Hepatocyte (in vitro differentiated cells): ENCODE data around the gene OR6C75.

ENCODE experiments used
- CTCF ChIP-seq: fragments of 200-600 bp; sonication (generic); IDR thresholded peaks from 2 replicates; pipeline ENCODE4 v1.5.1; 2016; ENCODE audit warnings: antibody characterized with exemption, mild to moderate bottlenecking; ENCODE audit not compliant: poor library complexity
- EZH2 ChIP-seq: fragments of 200-600 bp; sonication (generic); IDR thresholded peaks from 2 replicates; pipeline ENCODE4 v1.6.1; 2016; ENCODE audit warnings: antibody characterized with exemption, mild to moderate bottlenecking, borderline replicate concordance
- EZH2phosphoT487 ChIP-seq: fragments of 200-600 bp; sonication (generic); IDR thresholded peaks from one replicate; pipeline ENCODE4 v1.6.1; 2018; ENCODE audit warnings: antibody characterized with exemption, mild to moderate bottlenecking, low read depth, moderate library complexity; ENCODE audit not compliant: unreplicated experiment, severe bottlenecking

- no peak for TF ChIP-seq EZH2
- no peak for TF ChIP-seq CTCF
- no peak for TF ChIP-seq EZH2phosphoT487
Measured at GRCh38 chr12:55314043-55314442, 48.7 kb upstream of the OR6C75 start, which contains the start of gene OR6C1.
